Activated CD4-positive, CD25-positive, alpha-beta regulatory T cell treated with anti-CD3 and anti-CD28 coated beads, Interleukin-2, amount 50 U/mL, for 24 hours (primary cell): Measurements from ENCODE around the gene CTXN2.

Experiments
- ATAC-seq, 2 donors: fragments of 150-1000 bp; cut with Tn5 transposase; one replicate each; pipeline ENCODE4 v1.10.0; 2021; ENCODE audit warnings: mild to moderate bottlenecking in 1 of 2, moderate library complexity in 1 of 2

CTXN2 gene

GRCh38 chr15:48191574-48192225 is at the start of gene CTXN2:
TSS of gene CTXN2 (plus strand) at chr15:48191665. CDS start at chr15:48201301, 9,636 bp downstream.
- ATAC-seq = no peak

- ATAC-seq = no peak
These were observed 47.6 kb upstream of the CTXN2 start for GRCh38 chr15:48143856-48144255.

GRCh38 chr15:48144889-48145288 is 46.6 kb upstream of the CTXN2 start:
- ATAC-seq = no peak

GRCh38 chr15:48145923-48146322 is 45.5 kb upstream of the CTXN2 start:
- ATAC-seq = no peak

- ATAC-seq = no peak
These were observed 44.1 kb upstream of the CTXN2 start for GRCh38 chr15:48147358-48147757.

GRCh38 chr15:48149858-48150257 is 41.6 kb upstream of the CTXN2 start:
- ATAC-seq = no peak

GRCh38 chr15:48153526-48153925 is 37.9 kb upstream of the CTXN2 start:
- ATAC-seq = no peak

- ATAC-seq = no peak
These were observed 22.8 kb upstream of the CTXN2 start for GRCh38 chr15:48168616-48169015.

GRCh38 chr15:48170981-48171380 is 20.5 kb upstream of the CTXN2 start:
- ATAC-seq = no peak

- no peak for ATAC-seq
These were observed 16.3 kb upstream of the CTXN2 start for GRCh38 chr15:48175126-48175525.

GRCh38 chr15:48176112-48176511 is 15.4 kb upstream of the CTXN2 start:
- ATAC-seq = no peak

- no peak for ATAC-seq
These were observed 14.5 kb upstream of the CTXN2 start for GRCh38 chr15:48176957-48177356.

GRCh38 chr15:48177383-48177765 is 14.1 kb upstream of the CTXN2 start:
- ATAC-seq = peak; percentile 31 to 54

GRCh38 chr15:48177766-48178647 is 13.5 kb upstream of the CTXN2 start, which contains the start of gene MYEF2:
TSS of gene MYEF2 (minus strand) at chr15:48178295. CDS start at chr15:48178237, 58 bp downstream.
- ATAC-seq = peak; percentile 78 to 82

GRCh38 chr15:48178648-48178931 is 12.9 kb upstream of the CTXN2 start:
- no peak for ATAC-seq

- no peak for ATAC-seq
These were observed 8.7 kb upstream of the CTXN2 start for GRCh38 chr15:48182749-48183148.

- ATAC-seq = no peak
These were observed 5.9 kb upstream of the CTXN2 start for GRCh38 chr15:48185529-48185928.

- no peak for ATAC-seq
These were observed 5.2 kb upstream of the CTXN2 start for GRCh38 chr15:48186271-48186670.

GRCh38 chr15:48190932-48191573 is 412 bp upstream of the CTXN2 start:
- ATAC-seq = no peak

- no peak for ATAC-seq
These were observed 10.6 kb downstream of the CTXN2 start for GRCh38 chr15:48202068-48202467.

- ATAC-seq = no peak
These were observed 14.5 kb downstream of the CTXN2 start, which contains the start of gene SLC12A1 for GRCh38 chr15:48205981-48206380. TSS of gene SLC12A1 (plus strand) at chr15:48206302. CDS start at chr15:48207720, 1,418 bp downstream.

GRCh38 chr15:48221261-48221660 is 29.8 kb downstream of the CTXN2 start:
- no peak for ATAC-seq

- ATAC-seq = no peak
These were observed 30.4 kb downstream of the CTXN2 start for GRCh38 chr15:48221885-48222284.

- ATAC-seq = no peak
These were observed 31.2 kb downstream of the CTXN2 start for GRCh38 chr15:48222627-48223026.
